GM21447 (cell line): ENCODE measurements around the gene NAMPT.
"Not testable (repeated sequence)": the region's sequence is repeated elsewhere in the genome, so short reads cannot be mapped to it uniquely, and the experiment has no call there.

ENCODE experiments used
- ATAC-seq: cut with Tn5 transposase; IDR thresholded peaks from one replicate; pipeline ENCODE4 v1.9.1; 2021; ENCODE audit not compliant: unreplicated experiment

Gene NAMPT

GRCh38 chr7:106305732-106306131 is 20.9 kb upstream of the NAMPT start:
- ATAC-seq, result no peak

GRCh38 chr7:106304568-106304967 is 19.8 kb upstream of the NAMPT start:
- no peak for ATAC-seq

- ATAC-seq, result not testable (repeated sequence)
Measured at GRCh38 chr7:106298631-106299030, 13.8 kb upstream of the NAMPT start.

- ATAC-seq, result not testable (repeated sequence)
Measured at GRCh38 chr7:106298155-106298554, 13.4 kb upstream of the NAMPT start.

- no peak for ATAC-seq
Measured at GRCh38 chr7:106294334-106294733, 9.6 kb upstream of the NAMPT start.

- no peak for ATAC-seq
Measured at GRCh38 chr7:106291247-106291646, 6.5 kb upstream of the NAMPT start.

- no peak for ATAC-seq
Measured at GRCh38 chr7:106290319-106290718, 5.5 kb upstream of the NAMPT start.

GRCh38 chr7:106289848-106290247 is 5.1 kb upstream of the NAMPT start:
- ATAC-seq, result no peak

- no peak for ATAC-seq
Measured at GRCh38 chr7:106288263-106288662, 3.5 kb upstream of the NAMPT start.

- ATAC-seq, result no peak
Measured at GRCh38 chr7:106287786-106288185, 3.0 kb upstream of the NAMPT start.

GRCh38 chr7:106285855-106286492 is 1.2 kb upstream of the NAMPT start:
- ATAC-seq, result peak; percentile 33

- ATAC-seq, result peak; percentile 71
Measured at GRCh38 chr7:106285051-106285854, 470 bp upstream of the NAMPT start.

GRCh38 chr7:106283831-106284713 is 711 bp downstream of the NAMPT start:
- peak; percentile 19 for ATAC-seq

- no peak for ATAC-seq
Measured at GRCh38 chr7:106283501-106283830, 1.3 kb downstream of the NAMPT start.

- no peak for ATAC-seq
Measured at GRCh38 chr7:106282852-106283251, 1.9 kb downstream of the NAMPT start.

- no peak for ATAC-seq
Measured at GRCh38 chr7:106282390-106282789, 2.4 kb downstream of the NAMPT start.

GRCh38 chr7:106281585-106282318 is 3.0 kb downstream of the NAMPT start:
- no peak for ATAC-seq

- no peak for ATAC-seq
Measured at GRCh38 chr7:106281127-106281526, 3.7 kb downstream of the NAMPT start.

GRCh38 chr7:106279425-106280197 is 5.2 kb downstream of the NAMPT start:
- no peak for ATAC-seq

GRCh38 chr7:106278695-106279094 is 6.1 kb downstream of the NAMPT start:
- ATAC-seq, result no peak
